HG03060 (cell line): ENCODE results near the gene CTNNA2.
"Not testable (repeated sequence)": the region's sequence is repeated elsewhere in the genome, so short reads cannot be mapped to it uniquely, and the experiment has no call there.

Experiments
- ATAC-seq: cut with Tn5 transposase; IDR thresholded peaks from one replicate; pipeline ENCODE4 v1.9.1; 2021; ENCODE audit warnings: low read depth, moderate number of reproducible peaks; ENCODE audit not compliant: unreplicated experiment

The CTNNA2 gene

DNA sequence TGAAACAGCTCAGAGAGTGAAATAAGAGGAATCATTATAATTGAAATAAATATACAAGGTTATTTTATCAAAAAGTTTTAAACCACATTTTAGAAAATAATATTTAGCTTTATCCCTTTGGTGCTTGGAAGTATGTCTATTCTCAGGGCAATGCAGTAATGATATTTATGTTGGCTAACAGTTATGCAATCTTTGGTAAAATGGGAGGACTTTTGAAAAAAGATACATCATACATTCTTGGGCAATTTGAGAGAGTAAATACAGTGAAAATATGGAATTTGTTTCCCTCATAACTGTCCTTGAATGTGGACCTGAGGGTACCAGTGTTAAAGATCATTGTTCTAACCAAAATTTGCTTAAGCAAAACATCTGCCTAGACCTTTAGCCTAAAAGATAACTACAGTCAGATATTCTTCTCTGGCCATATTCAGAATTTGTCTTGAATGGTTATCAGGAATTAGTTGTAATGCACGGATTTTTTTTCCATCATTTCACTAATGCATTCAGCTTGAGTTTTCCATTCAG is 654.5 kb downstream of the CTNNA2 start:
- ATAC-seq, result no peak

DNA sequence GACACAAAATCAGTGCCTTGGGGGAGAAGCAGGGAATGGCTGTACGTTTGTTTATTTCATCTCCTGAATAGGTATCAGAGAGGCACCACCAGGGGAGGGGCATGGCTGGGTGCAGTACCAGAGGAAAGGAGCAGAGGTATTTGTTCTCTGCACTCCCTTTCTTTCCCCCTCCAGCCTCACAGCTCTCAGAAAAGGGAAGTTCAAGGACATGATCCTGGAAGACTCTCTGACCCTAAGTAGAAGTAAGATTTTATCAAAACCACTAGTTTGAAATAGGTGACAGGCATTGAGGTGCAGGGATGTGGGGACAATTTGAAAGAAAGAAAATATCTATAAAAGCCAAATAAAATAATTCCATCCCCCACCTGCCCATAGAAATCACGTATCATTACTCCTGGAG is 655.2 kb downstream of the CTNNA2 start:
- no peak for ATAC-seq

DNA sequence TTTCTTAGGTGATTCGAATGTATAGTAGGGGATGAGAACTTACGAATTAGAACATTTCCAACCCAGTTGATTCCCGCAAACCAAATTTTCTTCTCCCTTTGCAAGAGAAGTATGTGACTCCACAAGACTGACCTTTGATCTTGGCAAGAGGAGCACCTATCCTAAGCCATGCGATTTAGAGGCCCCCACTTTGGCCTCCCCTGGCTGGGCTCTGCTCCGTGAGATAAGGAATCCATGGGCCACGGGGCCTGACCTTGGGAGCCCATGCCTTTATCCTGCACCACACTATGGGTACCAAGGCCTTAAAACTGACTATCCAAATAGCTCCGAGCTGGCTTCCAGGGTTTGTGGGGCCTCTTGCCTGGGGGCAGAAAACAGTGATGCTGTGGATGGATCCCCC is 656.0 kb downstream of the CTNNA2 start:
- no peak for ATAC-seq

DNA sequence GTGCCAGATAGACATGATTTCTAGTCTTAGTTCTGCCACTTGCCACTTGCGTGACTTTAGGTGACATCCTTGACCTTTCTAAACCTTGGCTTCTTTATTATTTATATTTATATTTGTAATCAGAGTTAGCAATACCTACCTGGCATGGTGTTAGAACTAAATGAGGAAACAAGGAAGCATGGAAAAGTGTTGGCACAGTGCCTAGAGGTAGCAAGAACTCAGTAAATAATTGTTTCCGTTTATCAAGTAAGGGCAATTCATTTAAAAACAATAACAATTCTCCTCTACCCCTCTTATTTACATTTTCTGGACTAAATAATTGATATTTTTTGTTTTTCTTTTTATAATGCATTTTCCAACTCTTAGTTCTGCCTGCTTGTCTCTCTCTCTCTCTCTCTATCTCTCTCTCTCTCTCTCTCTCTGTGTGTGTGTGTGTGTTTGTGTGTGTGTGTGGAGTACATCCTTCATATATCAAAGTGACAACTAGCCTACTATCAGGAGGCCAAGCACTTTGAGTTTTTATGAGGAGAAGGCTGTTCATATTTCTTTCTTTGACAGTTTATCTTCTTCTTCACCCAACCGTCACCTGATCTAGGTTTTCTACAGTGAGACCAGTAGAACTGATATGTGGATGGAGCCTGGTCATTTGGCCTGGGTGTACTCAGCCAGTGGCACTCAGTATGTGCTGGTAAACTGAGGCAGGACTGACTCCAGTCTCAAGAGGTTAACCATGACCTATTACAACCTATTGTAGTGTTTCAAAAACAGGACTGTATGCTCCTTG is 657.2 kb downstream of the CTNNA2 start:
- no peak for ATAC-seq

DNA sequence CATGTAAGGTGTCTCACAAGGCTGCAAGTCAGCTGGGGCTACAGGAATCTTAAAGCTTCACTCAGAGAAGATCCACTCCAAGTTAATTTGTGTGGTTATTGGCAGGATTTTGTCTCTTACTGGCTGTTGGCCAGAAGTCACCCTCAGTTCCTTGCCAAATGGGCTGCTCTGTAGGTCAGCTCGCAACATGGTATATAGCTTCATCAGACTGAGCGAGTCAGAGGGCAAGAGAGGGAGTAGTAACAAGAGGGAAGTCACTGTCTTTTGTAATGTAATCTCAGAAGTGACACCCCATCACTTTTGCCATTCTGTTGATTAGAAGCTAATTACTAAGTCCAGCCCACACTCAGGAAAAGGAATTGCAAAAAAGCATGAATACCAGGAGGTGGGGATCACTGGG is 672.2 kb downstream of the CTNNA2 start:
- no peak for ATAC-seq

DNA sequence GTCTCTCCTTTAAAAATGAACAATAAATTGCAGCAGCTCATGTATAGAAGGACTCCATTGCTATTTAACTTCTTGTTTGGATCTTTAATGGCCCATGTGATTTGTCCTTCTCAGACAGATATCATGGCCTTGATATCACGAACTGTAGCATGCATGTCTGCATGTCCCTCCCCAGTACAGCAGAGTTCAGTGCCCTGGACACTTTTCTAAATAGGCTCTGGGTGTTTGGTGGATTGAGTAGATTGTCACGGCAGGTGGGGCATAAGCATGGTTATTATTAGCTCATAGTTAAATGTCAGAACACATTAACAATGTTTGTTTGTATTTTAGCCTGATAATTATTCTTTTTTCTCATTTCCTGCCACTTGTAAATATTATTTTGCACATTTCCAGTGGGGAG is 673.4 kb downstream of the CTNNA2 start:
- ATAC-seq, result no peak

DNA sequence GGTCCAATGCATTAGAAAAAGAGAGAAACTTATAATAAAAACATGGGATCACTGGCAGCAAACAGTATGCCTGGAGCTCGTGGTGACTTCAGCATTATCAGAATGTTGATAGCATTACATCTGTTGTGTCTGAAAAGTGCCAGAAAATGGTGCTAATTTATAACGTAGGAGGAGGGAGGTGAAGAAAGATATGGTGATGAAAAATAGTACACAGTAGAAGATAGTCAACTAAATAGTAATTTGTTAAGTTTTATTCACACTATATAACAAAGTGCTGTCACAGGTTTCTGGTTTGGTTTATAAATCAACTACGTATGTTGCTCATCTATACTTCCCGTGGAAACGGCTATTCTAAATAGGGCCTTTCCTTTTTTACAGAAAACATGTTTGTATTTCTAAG is 674.3 kb downstream of the CTNNA2 start:
- no peak for ATAC-seq

DNA sequence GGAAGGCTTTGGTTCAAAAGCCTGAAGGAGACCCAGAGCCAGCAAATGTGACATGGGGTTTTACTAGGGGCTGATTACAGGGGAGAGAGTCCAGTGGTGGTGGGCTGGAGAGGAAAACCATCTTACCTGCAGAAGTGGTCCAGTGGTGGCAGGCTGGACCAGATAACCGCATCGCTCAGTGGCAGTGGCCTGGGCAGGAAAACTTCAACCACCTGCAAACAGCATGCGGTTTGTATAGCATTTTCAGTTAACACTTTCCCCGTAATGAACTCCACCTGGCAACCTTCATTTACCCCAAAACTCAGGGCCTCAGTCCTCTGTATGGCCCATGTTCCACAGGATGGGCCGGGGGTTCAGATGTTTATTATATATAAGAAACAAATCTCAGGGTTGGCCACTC is 677.3 kb downstream of the CTNNA2 start:
- no peak for ATAC-seq

DNA sequence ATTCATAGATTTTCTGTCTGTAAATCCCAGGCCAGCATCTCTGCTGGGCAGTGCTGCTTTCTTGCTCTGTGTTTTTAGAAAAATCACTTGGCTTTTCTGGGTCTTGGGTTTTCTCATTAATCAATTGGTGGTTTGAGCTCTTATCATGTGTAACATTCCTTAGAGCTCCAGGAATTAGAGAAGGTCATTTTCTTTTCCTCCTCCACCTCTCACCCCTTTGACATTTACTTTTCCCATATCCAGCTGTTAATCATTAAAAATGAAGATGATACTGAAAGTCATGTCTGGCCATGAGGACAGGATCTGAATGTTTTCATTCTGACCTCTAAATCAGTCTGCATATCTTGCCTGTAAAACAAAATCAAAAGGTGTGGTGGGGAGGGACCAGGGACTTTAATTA is 680.7 kb downstream of the CTNNA2 start:
- ATAC-seq, result no peak

DNA sequence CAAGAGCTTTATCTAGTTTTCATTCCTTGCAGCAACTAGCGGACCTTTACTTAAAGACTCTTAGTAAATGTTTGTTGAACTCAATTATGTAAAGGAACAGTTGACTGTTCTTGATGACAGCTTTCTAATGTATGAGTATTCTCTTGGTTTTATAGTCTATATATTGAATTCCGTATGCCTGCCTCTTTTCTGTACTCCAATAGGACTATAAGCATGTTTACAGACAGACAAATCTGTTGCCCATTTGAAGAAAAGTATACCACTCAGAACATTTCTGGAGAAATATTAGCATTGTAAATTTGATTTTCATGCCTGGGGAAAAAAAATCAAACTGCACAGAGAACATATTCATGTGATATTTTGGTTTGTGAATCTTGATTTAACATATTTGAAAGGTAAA is 682.2 kb downstream of the CTNNA2 start:
- ATAC-seq, result no peak

DNA sequence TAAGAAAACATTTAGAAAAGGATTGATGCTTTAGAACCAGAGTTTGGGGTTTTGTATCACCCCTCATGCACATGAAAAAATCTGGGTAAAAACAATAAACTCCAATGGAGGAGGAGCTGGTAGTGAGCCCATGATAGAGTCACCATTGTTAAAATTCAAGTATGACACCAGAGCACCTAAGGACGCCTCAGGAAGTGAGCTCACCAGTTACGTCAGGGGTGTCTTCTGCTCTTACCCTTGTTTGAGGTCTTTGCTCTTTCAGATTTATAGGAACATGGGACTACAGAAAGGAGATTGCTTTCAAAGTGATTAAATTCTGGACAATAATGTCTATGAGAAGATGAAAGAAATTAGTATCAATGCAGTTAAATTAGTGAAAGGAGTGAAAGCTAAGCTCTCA is 685.2 kb downstream of the CTNNA2 start:
- ATAC-seq, result no peak

DNA sequence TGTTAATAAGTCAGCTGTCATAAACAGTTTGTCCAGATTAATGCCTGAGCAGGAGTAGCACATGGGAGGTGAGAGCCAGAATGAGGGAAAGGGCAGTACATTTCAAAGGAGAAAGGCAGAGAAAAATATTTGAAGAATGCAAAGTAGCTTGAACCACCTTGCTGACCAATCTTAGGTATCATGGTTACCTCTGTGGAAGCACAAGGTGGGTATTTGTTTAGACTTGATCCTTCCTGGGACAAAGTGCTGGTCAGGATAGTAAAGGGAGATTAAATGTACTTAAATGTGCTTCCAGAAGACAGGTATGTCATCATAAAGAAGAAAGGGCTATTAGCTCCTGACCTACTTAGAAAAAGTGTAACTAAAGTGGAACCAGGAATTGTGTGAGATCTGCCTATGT is 686.7 kb downstream of the CTNNA2 start:
- no peak for ATAC-seq

DNA sequence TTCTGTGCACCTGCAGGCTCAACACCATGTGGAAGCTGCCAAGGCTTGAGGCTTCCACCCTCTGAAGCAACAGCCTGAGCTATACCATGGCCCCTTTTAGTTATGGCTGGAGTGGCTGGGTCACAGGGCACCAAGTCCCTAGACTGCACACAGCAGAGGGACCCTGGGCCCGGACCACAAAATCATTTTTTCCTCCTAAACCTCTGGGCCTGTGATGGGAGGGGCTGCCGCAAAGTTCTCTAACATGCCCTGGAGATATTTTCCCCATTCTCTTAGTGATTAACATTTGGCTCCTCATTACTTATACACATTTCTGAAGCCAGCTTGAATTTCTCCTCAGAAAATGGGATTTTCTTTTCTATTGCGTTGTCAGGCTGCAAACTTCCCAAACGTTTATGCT is 691.1 kb downstream of the CTNNA2 start:
- not testable (repeated sequence) for ATAC-seq

DNA sequence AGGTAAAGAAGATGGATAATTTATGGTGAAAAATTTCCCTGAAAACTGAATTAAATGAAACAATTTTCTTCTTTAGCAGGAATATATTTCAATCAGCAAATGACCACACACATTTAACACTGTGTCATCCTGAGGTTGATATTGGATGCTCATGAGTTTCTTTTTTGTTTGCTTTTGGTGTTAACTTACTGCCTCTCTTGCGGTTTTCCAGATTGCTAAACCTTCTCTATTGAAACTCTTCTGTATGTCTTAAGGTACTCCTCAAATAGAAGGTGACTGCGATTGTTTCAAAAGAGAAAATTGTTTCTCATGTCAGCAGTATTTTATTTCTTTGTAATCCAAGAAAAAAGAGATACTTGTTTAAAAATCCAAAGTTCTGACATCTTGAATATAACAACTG is 692.6 kb downstream of the CTNNA2 start:
- ATAC-seq, result no peak

DNA sequence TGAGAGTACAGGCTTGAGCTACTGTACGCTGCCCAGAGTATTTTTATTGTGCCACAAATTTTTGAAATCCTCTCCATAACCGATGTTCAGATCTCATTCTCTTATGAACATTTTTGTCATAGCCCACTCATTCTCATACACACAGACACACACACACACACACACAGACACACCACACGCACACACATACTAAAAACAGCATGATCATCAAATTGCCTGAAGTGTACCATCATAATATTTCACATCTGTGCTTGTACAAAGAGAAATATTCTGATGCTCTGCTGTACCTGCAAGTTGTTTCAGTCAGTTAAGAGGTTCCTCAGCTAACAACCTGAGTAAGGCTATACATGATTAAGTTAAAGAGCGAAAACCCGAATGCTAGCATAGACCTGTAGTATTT is 696.6 kb downstream of the CTNNA2 start:
- ATAC-seq, result no peak

DNA sequence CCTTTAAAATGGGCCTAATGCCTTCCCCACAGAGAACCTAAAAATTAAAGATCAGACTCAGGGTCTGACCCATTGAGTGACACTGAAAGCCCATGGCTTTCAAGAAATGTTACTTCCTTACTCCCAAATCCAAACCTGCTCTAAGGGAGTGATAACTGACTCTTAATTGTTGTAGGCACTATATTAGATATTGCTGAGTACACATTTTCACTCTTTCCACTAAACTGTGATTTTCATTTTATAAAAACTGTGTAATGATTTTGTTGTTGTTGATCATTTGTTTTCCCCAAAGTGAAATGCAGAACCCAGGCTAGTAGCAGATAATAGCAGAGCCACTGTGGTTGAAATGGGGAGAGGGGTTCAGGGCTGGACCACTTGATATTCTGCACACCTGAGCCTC is 704.6 kb downstream of the CTNNA2 start:
- ATAC-seq, result no peak

DNA sequence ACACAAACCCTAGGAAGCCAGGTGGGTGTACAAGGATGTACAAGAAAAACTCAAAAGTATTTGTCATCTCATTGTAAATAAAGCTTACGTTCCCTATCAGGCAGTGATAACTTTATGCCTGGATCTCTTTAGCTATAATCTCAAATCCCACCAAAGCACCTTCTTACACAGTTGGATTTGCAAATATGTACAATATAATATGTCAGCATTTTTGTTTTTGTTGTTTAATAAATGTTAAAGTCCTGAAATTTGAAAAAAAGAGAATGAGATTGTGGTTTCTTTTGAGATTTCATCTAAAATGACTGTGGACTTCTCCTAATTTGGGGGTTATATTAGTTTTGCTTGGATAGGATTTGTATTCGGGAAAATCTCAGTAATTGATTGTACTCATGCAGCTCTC is 709.8 kb downstream of the CTNNA2 start:
- no peak for ATAC-seq

DNA sequence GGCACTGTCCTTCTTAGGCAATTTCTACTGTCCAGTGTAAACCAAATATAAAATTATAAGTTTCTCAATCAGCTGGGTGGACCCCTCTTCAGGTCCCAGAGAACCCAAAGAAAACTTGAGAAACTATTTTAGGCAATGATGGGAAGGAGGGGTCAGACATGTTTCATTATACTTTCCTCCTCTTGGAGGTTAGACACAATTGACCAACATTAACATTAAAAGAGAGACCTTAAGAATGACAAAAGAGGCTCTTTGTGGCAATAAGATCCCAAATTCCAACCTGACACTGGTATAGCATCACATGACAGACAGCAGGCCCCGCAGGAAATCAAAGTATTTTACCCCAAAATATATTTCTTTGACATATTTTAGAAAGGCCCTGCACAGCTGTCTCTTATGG is 718.6 kb downstream of the CTNNA2 start:
- no peak for ATAC-seq

DNA sequence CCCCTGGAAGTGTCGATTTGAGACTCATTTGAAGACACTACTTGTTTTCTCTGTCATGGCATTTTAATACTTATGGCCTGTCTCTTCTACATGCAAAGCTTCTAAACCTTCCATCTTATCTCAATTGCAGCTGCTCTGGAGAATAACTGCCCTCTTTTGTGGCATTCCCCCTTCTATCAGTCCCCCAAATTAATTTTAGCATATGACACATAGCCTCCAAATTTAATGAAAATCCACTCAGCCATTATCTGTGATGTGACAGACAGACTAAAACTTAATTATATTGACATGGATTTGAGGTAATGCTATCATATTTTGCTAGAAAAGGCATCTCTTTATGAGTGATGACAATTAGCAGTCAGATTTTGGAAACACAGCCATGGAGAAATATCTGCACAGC is 720.5 kb downstream of the CTNNA2 start:
- no peak for ATAC-seq

DNA sequence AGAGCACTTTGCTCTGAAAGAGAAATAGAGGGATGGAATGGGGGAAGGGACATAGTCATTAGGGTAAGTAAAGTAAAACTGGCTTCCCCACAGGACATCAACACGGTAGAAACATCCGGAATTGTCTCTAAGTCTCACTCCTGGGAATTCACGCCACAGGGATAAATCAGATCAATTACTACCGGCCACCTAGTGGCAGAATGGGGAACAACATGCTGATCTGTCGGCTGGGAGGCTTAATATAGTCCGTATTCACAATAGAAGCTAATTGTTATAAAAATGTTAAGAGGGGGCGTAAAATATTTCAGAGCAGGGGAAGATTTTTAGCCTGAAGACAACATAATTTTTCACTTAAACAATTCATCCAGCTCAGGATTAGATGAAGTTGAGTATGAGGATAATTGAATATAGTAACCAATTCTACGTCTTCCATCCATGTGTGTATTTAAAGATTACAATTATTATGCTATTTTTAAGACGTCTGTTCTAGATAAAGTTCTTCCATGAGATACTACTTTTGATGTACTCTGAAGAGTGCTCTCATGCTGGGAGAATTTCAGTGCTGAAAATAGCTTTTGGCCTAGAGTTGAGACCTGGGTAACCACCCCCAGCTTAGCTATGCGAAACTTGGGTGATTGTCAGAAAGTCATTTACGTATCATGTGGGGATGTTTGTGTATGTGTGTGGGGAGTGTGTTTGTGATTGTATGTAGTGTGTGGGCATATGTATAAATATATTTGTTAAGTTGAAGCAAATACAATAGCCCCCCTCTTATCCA is 726.0 kb downstream of the CTNNA2 start:
- ATAC-seq, result no peak

DNA sequence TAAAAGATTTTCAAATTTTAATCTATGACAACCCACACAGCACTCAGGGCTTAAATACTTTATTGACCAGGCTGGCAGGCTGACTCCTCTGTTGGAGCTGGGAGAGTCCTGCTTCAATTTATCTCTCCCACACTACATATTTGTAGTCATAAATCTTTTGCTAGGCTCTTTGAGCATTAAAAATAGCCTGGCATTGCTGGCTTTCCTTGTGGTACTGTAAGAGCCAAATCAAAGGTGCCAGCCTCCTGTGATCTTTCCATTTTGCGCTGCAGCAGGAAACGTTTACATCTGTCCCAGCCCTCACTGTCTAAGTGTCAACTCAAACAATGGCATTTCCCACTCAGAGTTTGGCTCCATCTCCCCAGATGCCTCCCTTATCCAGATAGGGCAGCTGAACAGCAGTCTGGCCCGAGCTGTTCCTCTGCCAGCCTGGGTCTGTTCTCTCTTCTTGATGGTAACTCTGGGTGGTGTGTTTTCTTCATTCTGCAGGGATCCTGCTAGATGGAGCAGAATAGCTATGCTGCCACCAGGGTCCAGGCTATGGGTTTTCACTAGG is 729.6 kb downstream of the CTNNA2 start:
- no peak for ATAC-seq
